Loucy (cell line): Measurements from ENCODE around the gene STT3A.

Experiments
- CTCF ChIP-seq: fragments of 200-600 bp; sonication (generic); conservative IDR thresholded peaks from 2 replicates; pipeline ENCODE4 v1.5.1; 2014; ENCODE audit warnings: mild to moderate bottlenecking, antibody characterized with exemption, low read length
- EZH2phosphoT487 ChIP-seq: fragments of 200-600 bp; IDR thresholded peaks from 2 replicates; pipeline ENCODE4 v1.6.1; 2018; ENCODE audit warnings: antibody characterized with exemption, mild to moderate bottlenecking, moderate library complexity, borderline replicate concordance

GRCh38 chr11:125605417-125605816 is 12.8 kb downstream of the STT3A start:
- no peak for TF ChIP-seq CTCF
- TF ChIP-seq EZH2phosphoT487, result no peak
